Measurements from ENCODE around the gene SH3RF1. TPM values are rescaled to one million over a fixed set of nuclear protein-coding genes. Genes with fewer than 3 reads are reported as not detected.

The SH3RF1 gene
- total and polyA plus RNA-seq, 10 of the 15 experiments (the other 5 are each of a cell fraction or from before 2014, with no cell fraction given): 4.5 to 22.5 (median 10.4) TPM

DNA sequence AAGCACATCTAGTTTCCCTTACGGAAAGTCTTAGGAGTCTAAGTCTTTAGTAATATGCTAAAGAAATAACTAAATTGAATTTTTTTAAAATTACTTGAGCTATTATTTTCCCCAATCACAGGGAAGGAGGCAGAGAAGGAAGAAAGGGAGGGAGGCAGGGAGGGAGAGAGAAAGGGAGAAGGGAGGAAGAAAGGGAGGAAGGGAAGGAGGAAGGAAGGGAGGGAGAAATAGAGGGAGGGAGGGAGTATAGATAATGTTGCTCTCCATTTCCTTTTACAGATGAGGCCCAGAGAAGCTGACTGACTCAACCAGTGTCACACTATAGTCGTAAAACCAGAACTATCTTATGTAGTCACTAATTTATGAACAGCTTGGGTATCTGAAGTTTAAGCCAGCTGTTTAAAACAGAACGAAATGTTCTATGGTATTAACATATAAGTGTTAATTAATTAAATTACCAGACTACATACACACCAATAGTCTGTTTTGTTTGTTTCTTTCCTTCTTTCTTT lies 14.6 kb downstream of the SH3RF1 start:
- RAD21 ChIA-PET (ENCODE audit: unreplicated experiment): interaction anchor here (1.0 to 8.6 kb wide), 2 partner anchors 12 to 17 kb away, joined by 3 to 64 read pairs; no protein-coding TSS in a partner anchor
- TF ChIP-seq GATAD2B (conservative IDR thresholded peaks at IDR 0.05; ENCODE audit: low read depth) (no peak), RUNX3 (IDR thresholded peaks at IDR 0.05; ENCODE audit: low read length) (no peak), SIN3A (IDR thresholded peaks at IDR 0.05; ENCODE audit: low read depth, low read length) (no peak), PAX5 (IDR thresholded peaks at IDR 0.05; ENCODE audit: borderline replicate concordance, low read depth, low read length) (no peak), LARP7 (IDR thresholded peaks at IDR 0.05) (no peak), GABPA (IDR thresholded peaks at IDR 0.05; ENCODE audit: low read depth) (no peak), HDAC2 (IDR thresholded peaks at IDR 0.05) (no peak), POLR2A (IDR thresholded peaks at IDR 0.05; ENCODE audit: low read depth, low read length) (no peak), SREBF1 (IDR thresholded peaks at IDR 0.05; ENCODE audit: low read length) (no peak)
- TF ChIP-seq, protein P1, sequence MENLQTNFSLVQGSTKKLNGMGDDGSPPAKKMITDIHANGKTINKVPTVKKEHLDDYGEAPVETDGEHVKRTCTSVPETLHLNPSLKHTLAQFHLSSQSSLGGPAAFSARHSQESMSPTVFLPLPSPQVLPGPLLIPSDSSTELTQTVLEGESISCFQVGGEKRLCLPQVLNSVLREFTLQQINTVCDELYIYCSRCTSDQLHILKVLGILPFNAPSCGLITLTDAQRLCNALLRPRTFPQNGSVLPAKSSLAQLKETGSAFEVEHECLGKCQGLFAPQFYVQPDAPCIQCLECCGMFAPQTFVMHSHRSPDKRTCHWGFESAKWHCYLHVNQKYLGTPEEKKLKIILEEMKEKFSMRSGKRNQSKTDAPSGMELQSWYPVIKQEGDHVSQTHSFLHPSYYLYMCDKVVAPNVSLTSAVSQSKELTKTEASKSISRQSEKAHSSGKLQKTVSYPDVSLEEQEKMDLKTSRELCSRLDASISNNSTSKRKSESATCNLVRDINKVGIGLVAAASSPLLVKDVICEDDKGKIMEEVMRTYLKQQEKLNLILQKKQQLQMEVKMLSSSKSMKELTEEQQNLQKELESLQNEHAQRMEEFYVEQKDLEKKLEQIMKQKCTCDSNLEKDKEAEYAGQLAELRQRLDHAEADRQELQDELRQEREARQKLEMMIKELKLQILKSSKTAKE (IDR thresholded peaks at IDR 0.05; ENCODE audit: low read depth, poor library complexity, severe bottlenecking): no peak
- TF ChIP-seq, protein P2, sequence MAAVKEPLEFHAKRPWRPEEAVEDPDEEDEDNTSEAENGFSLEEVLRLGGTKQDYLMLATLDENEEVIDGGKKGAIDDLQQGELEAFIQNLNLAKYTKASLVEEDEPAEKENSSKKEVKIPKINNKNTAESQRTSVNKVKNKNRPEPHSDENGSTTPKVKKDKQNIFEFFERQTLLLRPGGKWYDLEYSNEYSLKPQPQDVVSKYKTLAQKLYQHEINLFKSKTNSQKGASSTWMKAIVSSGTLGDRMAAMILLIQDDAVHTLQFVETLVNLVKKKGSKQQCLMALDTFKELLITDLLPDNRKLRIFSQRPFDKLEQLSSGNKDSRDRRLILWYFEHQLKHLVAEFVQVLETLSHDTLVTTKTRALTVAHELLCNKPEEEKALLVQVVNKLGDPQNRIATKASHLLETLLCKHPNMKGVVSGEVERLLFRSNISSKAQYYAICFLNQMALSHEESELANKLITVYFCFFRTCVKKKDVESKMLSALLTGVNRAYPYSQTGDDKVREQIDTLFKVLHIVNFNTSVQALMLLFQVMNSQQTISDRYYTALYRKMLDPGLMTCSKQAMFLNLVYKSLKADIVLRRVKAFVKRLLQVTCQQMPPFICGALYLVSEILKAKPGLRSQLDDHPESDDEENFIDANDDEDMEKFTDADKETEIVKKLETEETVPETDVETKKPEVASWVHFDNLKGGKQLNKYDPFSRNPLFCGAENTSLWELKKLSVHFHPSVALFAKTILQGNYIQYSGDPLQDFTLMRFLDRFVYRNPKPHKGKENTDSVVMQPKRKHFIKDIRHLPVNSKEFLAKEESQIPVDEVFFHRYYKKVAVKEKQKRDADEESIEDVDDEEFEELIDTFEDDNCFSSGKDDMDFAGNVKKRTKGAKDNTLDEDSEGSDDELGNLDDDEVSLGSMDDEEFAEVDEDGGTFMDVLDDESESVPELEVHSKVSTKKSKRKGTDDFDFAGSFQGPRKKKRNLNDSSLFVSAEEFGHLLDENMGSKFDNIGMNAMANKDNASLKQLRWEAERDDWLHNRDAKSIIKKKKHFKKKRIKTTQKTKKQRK (IDR thresholded peaks at IDR 0.05; ENCODE audit: low read depth, low read length): no peak
- TF ChIP-seq, protein P3, sequence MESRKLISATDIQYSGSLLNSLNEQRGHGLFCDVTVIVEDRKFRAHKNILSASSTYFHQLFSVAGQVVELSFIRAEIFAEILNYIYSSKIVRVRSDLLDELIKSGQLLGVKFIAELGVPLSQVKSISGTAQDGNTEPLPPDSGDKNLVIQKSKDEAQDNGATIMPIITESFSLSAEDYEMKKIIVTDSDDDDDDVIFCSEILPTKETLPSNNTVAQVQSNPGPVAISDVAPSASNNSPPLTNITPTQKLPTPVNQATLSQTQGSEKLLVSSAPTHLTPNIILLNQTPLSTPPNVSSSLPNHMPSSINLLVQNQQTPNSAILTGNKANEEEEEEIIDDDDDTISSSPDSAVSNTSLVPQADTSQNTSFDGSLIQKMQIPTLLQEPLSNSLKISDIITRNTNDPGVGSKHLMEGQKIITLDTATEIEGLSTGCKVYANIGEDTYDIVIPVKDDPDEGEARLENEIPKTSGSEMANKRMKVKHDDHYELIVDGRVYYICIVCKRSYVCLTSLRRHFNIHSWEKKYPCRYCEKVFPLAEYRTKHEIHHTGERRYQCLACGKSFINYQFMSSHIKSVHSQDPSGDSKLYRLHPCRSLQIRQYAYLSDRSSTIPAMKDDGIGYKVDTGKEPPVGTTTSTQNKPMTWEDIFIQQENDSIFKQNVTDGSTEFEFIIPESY (IDR thresholded peaks at IDR 0.05): no peak
- TF ChIP-seq, protein P4, sequence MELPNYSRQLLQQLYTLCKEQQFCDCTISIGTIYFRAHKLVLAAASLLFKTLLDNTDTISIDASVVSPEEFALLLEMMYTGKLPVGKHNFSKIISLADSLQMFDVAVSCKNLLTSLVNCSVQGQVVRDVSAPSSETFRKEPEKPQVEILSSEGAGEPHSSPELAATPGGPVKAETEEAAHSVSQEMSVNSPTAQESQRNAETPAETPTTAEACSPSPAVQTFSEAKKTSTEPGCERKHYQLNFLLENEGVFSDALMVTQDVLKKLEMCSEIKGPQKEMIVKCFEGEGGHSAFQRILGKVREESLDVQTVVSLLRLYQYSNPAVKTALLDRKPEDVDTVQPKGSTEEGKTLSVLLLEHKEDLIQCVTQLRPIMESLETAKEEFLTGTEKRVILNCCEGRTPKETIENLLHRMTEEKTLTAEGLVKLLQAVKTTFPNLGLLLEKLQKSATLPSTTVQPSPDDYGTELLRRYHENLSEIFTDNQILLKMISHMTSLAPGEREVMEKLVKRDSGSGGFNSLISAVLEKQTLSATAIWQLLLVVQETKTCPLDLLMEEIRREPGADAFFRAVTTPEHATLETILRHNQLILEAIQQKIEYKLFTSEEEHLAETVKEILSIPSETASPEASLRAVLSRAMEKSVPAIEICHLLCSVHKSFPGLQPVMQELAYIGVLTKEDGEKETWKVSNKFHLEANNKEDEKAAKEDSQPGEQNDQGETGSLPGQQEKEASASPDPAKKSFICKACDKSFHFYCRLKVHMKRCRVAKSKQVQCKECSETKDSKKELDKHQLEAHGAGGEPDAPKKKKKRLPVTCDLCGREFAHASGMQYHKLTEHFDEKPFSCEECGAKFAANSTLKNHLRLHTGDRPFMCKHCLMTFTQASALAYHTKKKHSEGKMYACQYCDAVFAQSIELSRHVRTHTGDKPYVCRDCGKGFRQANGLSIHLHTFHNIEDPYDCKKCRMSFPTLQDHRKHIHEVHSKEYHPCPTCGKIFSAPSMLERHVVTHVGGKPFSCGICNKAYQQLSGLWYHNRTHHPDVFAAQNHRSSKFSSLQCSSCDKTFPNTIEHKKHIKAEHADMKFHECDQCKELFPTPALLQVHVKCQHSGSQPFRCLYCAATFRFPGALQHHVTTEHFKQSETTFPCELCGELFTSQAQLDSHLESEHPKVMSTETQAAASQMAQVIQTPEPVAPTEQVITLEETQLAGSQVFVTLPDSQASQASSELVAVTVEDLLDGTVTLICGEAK (IDR thresholded peaks at IDR 0.05; ENCODE audit: borderline replicate concordance): no peak

More for the DNA sequence above, 14.6 kb downstream of the SH3RF1 start:
- Histone ChIP-seq H3K27me3 (replicated peaks in 1 of 2; ENCODE audit: control insufficient read depth in 2 of 2, insufficient read depth in 2 of 2, low read length in 1 of 2) (no peaks in the 10 kb centered on the region), H3K4me3 (no peak overlapping the region), H2AFZ (ENCODE audit: control insufficient read depth, low read depth, low read length) (no peak overlapping the region), H3K36me3 (ENCODE audit: control insufficient read depth in 2 of 2, insufficient read depth in 2 of 2, low read length in 1 of 2) (no peaks in the 10 kb centered on the region; a peak in 1 of 4 replicates), H3K4me2 (ENCODE audit: control insufficient read depth, insufficient read depth) (no peak overlapping the region), H4K20me1 (ENCODE audit: control insufficient read depth, insufficient read depth) (no peaks in the 10 kb centered on the region; the same call in none of the 2 replicates), H3K27ac (ENCODE audit: control insufficient read depth, insufficient read depth) (no peak overlapping the region), H3K9me3 (replicated peaks; ENCODE audit: control insufficient read depth, insufficient read depth, low read length) (no peaks in the 10 kb centered on the region; the same call in 2 of the 3 replicates), H3K9ac (ENCODE audit: control insufficient read depth, insufficient read depth, low read length) (no peak overlapping the region), H3K79me2 (ENCODE audit: control insufficient read depth, insufficient read depth, low read length) (peaks cover 78% of the 10 kb centered on the region), H3K4me1 (ENCODE audit: control insufficient read depth, insufficient read depth, low read length) (no peaks in the 10 kb centered on the region)
- BruUV-seq (replicated peaks): no TSS peak
- no peak for FAIRE-seq
- no peak for DNase-seq (ENCODE audit: low read depth, low spot score)
- POLR2A ChIA-PET: interaction anchor here (0.6 to 3.1 kb wide), 7 partner anchors 11 to 152 kb away, joined by 3 to 17 read pairs (median 3); partner anchors contain the start of gene SH3RF1
- SMC1A ChIA-PET (ENCODE audit: uncharacterized antibody, unreplicated experiment): interaction anchor here (0.9 to 10.8 kb wide), 9 partner anchors 10 to 150 kb away, joined by 3 to 102 read pairs (median 4); partner anchors contain the start of gene SH3RF1
- in situ Hi-C loops (cut with MboI): no loop called here
- intact Hi-C loops (cut with micrococcal nuclease; ENCODE audit: unreplicated experiment): no loop called here
- CTCF ChIA-PET: interaction anchor here (0.6 to 5.4 kb wide), 6 partner anchors 10 to 231 kb away, joined by 3 to 37 read pairs (median 4); no protein-coding TSS in a partner anchor
- ATAC-seq: no peak
- WGBS (ENCODE audit: insufficient coverage, insufficient replicate concordance, low lambda C conversion rate, missing lambda C conversion rate): 82% methylated on average over 3 of the region's 3 CpGs

Measured in GM12878 (cell line).